A549 (cell line): ENCODE results near the gene PSMB8.

Source experiments
- CEBPB ChIP-seq, 2 experiments: fragments of >200 bp in 1 of 2; sonication (Bioruptor Twin) in 1 of 2; formaldehyde crosslinking in 1 of 2; IDR thresholded peaks; 2 replicates each; pipeline ENCODE4 v1.6.1; 2012 to 2016
- RAD21 ChIP-seq, 2 experiments: fragments of >200 bp in 1 of 2; sonication (Bioruptor Twin) in 1 of 2; formaldehyde crosslinking in 1 of 2; IDR thresholded peaks in 1 of 2; conservative IDR thresholded peaks in 1 of 2; 2 replicates in 1 of 2; 3 replicates in 1 of 2; pipeline ENCODE4 v1.6.1; 2012 to 2018; ENCODE audit warnings: inconsistent platforms in 1 of 2
- TF ChIP-seq, protein P1 (sequence below): IDR thresholded peaks from 2 replicates; pipeline ENCODE4 v1.6.1; 2012
- TF ChIP-seq, protein P2 (sequence below): fragments of >200 bp; sonication (Bioruptor Twin); formaldehyde crosslinking; IDR thresholded peaks from 3 replicates; pipeline ENCODE4 v1.5.1; 2016

DNA sequence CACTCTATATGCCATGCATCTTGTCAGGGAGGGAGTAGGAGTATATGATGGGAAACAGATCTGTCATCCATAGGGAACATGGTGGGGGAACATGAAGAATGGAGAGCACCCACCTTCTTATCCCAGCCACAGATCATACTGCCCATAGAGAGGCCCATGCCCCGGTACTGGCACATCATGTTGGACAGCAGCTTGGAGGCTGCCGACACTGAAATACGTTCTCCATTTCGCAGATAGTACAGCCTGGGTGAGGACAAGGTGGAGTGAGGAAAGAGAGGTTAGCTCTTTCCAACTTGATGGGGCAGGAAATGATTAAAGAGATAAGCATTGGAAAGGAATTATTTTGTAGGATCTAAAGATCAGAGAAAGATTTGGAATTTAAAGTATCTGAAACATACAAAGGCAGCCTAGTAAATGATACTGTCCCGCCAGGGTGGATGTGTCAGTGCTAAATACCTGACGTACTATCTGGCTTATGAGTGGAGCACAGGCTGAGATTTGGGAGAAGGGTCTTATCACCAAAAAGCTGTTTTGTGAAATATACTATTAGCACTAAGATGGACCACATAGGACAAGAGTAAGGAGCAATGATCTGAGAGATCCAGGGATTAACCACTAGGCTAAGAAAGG lies 1.7 kb downstream of the PSMB8 start:
- TF ChIP-seq, protein P1, sequence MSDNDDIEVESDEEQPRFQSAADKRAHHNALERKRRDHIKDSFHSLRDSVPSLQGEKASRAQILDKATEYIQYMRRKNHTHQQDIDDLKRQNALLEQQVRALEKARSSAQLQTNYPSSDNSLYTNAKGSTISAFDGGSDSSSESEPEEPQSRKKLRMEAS = no peak
- TF ChIP-seq CEBPB (IDR thresholded peaks at IDR 0.05) (no peak), RAD21 (conservative IDR thresholded peaks at IDR 0.05 in 1 of 2, IDR thresholded peaks at IDR 0.05 in 1 of 2) (no peak)
- TF ChIP-seq, protein P2, sequence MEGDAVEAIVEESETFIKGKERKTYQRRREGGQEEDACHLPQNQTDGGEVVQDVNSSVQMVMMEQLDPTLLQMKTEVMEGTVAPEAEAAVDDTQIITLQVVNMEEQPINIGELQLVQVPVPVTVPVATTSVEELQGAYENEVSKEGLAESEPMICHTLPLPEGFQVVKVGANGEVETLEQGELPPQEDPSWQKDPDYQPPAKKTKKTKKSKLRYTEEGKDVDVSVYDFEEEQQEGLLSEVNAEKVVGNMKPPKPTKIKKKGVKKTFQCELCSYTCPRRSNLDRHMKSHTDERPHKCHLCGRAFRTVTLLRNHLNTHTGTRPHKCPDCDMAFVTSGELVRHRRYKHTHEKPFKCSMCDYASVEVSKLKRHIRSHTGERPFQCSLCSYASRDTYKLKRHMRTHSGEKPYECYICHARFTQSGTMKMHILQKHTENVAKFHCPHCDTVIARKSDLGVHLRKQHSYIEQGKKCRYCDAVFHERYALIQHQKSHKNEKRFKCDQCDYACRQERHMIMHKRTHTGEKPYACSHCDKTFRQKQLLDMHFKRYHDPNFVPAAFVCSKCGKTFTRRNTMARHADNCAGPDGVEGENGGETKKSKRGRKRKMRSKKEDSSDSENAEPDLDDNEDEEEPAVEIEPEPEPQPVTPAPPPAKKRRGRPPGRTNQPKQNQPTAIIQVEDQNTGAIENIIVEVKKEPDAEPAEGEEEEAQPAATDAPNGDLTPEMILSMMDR = no peak
